HG02870 (cell line): Measurements from ENCODE around the gene DPP6.

Source experiments
- ATAC-seq: cut with Tn5 transposase; IDR thresholded peaks from one replicate; pipeline ENCODE4 v1.9.1; 2021; ENCODE audit warnings: mild to moderate bottlenecking, moderate library complexity; ENCODE audit not compliant: unreplicated experiment

Gene DPP6

DNA sequence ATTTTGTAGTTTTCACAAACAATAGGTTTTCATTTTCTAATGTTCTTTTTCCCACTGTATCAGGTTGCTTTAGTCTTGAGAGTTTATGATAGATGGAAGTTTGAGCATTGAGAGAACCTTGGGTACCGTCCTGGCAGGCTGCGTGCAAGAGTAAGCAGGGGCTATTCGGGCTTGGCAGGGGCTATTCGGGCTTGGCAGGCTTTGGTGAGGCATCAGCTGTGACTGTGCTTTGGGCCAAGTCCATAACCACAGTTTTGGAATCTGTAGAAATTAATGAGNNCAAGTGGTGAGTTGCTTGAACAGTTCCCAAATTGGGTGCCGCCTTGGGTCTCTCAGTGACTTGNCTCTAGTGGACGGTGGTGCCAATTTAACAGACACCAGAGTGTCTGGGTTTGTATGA lies 526.1 kb downstream of the DPP6 start:
- ATAC-seq: no peak

DNA sequence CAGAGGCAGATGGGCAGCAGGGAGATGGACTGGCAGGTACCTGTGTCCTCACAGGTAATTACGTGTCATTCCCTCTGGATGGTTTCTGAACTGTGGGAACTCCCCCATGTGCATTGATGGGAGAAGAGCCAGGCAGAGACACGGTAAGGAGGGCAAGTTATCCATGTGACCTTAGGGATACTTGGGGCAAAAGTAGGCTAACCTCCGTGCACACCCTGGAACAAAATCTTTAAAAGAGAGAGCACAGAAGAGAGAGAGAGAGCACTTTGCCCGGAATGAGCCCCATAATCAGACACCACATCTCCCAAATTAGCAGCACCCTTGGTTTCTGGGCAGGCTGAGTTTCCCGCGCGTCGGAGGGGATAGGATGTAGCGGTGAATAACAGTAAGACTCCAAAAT lies 527.5 kb downstream of the DPP6 start:
- ATAC-seq: no peak

DNA sequence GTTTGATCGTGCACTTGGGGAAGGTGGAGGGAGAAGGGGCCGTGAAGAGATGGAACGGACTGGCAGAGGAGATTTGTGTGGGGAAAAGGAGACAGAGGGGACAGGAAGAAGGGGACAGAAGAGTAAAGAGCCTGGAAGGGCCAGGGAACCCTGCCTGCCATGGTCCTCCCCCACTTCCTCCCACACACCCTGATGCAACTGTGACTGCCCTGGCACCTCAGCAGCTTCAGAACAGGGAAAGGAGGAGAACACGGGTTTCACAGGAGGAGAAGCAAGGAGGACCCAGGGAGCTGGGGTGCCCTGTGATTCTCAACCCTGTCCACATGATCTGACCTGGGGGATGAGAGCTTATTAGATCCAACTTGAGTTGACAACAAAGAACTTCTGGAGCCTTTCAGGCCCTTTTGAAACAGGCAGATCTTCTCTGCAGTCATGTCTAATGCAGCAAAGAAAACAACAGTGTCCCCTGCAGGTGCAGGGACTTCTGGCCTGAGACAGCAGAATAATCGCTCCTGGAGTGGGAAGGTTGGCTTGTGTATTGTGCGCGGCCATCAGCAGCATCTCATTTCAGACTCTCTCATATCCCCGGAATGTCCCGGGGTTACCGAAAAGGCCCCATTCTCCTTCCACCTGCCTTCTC lies 529.2 kb downstream of the DPP6 start:
- ATAC-seq: no peak

DNA sequence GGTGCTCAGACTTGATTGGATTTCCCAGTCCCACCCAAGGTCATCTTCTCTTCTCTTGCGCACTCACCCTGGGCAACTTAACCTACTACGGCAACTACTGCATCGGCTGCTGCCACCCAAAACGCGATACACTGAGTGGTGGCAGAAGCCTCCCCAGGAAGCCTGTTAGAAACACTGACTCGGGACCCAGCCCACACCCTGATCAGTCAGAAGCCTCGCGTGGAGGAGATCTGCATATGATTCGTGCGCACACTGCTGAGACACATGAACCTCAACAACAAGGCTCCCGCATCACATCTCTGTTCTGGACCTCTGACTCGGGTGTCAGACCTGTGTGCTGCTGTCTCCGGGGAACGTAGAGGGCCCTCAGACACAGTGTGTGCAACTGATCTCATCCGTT lies 531.3 kb downstream of the DPP6 start:
- no peak for ATAC-seq

DNA sequence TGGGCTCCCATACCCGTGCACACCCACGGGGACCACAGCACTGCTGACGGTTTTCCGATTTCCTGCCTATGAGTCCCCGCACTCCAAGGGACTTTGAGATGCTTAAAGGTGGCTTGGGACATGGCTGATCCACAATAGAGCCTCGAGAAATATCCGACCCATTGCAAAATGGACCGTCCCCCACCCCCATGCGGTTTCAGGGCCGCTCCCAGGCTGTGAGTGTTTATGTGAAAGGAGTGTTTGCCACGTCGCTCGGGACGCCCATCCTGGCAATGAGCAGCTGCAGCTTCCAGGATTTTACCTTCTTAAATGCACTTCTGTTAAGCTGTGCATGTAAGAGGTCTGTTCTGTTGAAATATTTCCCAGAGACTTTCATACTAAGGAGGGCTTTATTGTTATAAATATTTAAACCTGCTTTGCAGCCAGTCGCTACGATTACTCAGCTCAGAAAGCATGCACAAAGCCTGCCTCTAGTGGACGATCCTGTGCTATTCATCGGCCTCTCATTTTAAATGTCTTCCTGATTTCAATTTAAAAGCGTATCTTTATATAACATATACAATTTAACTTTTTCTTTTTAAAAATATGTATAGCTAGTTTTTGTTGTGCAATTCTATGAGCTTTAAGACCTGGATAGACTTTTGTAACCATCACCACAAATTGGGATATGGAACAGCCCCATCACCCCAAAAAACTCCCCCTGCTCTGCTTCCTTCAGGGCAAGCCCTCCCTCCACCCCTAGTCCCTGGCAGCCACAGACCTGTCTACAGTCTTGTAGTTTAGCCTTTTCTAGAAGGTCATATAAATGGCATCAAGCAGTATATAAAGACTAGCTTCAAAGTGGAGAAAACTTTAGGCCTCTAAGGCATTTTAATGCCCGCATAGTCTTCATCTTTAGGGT lies 532.4 kb downstream of the DPP6 start:
- ATAC-seq: no peak

DNA sequence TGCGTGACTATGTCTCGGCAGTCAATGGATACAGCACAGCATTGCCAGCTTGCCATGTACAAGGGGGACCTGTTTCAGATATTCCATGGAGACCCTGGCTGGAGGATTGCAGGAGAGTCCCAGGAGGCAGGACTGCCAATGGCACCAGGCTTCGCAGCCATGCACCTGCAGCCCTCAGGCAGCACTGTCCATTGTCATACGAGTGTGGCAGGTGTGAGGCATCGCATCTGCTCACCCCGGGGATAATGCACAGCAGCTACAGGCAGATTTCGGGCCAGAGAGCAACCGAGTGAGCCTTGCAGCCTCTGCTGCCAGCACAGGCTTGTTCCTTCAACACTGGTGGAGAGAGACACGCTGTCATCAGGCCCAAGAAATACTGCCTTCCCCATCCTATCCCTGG lies 535.6 kb downstream of the DPP6 start:
- ATAC-seq: no peak

DNA sequence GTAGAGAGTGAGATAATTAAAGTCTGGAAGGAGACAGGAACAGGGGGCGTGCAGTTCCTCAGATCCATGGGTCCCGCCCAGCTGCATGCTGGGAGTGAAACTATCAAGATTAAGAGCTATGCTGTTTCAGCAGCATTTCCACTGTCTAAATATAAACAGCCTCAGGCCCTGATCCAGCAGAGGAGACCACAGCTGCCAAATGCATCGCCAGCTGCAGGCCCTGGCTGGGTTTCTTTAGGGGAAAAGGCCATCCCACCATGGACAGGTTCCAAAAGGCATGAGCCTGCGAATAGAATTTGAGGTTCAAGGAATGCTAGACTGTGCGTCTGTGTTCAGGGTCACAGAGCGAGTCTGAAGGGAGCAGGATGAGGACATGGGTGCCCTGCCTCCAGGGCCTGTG lies 539.3 kb downstream of the DPP6 start:
- ATAC-seq: no peak

DNA sequence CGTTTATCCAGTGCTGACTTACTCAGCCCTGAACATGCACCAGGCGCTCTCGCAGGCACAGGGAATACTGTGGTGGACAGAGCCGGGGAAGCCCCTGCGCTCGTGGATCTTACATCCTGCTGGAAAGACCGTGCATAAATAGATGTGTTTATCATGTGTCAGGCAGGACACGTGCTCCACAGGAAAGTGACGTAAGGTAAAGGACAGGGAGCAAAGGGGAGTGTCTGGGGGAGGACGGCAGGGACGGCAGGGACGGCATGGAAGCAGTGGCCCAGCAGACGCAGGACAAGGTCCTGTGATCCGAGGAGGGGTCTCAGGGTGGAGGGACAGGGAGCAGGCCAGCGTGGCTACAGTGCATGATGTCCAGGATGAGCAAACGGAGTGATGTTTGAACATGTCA lies 540.2 kb downstream of the DPP6 start:
- ATAC-seq: no peak

DNA sequence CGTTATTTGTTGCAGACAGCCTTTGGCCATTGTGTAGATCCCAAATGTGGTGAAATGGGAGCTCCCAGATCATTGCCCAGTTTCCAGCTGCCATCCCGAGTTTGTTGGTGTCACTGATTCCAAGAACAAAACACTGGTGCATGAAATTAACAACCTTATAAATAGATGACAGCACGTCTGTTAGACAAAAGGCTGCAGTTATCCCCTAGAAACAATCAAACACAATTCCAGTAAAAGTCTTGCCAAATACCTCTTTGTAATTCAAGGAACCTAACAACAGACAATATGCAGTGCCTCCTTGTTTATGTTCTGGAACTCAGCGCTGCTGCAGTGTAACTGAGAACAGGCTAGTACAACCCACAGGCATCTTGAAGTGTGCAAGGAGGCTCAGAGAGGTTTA lies 546.2 kb downstream of the DPP6 start:
- no peak for ATAC-seq

DNA sequence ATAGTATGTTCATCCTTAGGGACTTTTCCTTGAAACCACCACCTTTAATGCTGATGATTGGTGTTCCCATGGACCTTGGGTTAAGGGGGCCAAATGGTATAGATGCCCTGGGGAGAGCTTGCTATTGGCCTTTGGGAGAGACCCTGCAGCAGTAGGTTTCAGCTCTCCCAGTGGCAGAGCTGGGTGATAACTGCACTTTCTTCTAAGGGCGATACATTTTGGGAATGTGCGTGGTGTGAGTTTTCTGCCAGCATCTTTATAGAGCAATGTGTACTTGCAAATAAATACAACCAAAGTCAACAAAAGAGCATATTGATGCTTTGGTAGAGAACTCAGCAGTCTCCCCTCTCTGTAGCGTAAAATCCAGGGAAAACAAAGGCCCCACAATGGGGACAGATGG lies 546.7 kb downstream of the DPP6 start:
- ATAC-seq: no peak

DNA sequence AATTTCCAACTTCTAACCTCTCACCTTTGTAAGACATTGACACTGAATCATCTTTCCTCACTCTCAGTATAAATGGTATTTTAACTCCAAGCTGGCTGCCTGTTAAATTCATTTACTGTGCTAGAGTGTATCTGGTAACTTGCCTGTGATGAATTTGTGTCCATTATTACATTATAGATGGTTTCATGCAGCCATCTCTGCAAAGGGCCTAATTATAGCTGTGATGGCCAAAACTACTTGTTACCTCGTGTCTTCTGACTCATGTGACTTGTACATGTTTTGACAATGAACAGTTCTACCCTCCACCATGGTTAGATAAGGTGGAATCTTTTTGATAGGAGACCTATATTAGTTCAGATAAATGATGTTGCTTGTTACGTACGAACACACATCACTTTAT lies 558.7 kb downstream of the DPP6 start:
- ATAC-seq: no peak

DNA sequence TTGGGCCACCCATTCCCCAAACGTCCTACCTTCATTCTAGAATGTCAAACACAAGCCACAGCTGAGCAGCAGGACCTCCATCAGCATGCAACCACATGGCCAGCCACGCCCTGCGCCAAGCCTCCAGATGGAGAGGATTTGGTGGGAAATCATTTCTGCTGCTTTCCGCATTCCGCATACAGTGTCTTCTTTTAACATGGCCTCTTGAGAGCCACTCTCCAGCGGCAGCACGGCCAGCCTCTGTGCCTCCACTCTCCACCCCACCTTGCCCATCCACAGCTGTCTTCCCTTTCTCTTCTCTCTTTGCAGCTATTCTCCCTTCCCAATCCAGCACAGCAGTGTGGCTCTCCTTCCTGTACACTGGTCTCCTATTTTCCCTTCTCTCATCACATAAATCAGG lies 561.6 kb downstream of the DPP6 start:
- ATAC-seq: no peak

DNA sequence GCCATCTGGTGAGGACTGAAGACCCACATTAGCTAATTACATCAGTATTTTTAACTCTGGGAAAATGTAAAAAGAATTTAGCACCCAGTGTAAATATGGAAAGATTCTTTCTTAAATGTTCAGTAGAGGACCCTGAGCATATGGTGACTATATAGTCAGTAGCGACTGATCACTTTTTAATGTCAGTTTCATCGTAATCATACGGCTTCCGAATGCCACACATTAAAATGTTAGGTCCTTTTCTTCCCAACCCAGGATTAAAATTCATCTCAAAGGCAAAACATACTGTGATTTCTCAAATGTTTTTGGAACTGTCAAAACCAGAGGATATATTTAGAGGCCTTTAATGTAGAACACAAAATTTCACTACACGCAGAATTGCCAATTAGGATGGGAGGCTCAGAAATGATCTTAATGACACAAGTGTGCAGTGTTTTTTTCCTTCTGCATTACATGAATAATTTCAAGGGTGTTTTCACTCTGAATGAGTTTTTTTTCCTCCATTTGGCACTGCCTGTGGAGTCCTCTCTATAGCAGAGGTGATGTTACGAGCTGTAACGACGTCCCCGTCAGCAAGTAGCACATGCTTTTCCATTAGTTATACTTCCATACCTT lies 568.0 kb downstream of the DPP6 start:
- no peak for ATAC-seq

DNA sequence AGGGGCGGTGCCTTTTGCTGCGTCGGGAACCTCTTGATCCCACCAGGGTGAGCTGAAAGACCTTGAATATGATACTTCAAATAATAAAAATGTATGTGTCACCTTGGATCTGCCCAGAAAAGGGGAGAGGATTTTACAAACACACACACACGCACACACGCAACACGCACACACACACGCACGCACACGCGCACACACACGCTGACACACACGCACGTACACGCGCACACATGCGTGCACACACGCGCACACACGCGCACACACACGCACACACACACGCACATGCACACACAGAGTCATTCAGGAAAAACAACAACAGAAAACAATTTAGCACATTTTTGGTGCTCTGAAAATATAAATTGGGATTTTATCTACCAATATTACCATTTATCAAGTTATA lies 571.2 kb downstream of the DPP6 start:
- ATAC-seq: no peak

DNA sequence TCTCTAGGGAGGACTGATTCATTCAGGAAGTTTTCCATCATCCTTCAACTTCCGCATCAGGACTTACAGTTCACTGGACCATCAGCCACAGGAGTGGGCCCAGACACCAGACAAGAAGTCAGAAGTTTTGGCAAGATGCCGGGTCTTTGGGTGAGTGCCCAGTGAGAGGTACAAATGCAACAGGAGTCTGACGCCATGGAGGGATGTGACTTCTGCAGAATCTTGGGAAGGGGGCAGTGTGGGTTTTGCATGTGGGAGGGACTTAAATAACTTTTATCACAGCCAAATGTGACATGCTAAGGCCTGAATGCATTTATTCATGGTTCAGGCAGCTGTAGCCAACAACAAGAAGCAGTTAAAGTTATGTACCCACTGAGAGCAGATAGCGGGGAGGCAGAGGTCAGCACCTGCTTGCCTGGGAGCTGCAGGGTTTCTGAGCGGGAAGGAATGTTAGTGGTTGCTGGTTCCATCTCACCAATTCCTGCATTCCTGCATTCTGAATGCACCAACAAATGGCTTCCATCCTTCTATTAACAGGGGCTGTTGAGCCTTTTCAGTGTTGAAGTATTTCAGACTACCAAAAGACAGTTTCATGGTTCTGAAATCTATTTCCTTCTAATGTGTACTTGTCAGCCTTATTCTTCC lies 575.6 kb downstream of the DPP6 start:
- ATAC-seq: no peak

DNA sequence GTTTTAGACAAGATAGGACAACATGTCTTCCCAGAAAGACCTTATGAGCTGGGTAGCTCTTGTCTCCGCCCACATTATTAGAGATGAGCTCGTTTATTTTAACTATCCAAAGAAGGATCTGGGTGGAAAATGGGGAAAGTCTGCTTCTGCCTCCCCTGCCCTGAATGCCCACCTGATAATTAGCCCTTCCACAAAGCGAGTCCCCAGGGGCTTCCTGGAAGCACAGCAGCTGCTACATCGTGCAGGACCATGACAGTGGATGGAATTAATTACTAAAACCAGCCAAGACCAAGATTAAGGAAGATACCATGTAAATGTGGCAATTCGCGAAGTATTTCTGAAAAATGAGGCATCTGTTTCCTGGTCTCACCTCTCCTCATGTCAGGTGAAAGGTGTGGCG lies 576.4 kb downstream of the DPP6 start:
- no peak for ATAC-seq

DNA sequence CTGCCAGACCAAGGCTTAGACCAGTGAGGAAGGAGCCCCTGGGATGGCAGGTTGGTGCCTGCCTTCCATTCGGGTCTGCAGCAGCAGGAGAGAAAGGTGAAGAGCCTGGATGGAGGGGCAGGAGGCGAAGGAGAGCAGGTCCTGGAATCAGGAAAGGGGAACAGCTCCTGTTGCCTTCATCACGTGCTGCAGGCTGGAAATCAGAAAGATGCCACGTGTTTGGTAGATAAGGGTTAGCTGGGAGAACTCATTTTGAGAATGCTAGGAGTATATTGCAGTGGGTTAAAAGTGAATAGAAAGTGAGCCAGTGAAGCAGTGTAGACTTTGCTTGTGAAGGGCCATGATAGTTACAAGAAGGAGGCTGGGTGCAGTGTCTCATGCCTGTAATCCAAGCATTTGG lies 579.0 kb downstream of the DPP6 start:
- ATAC-seq: no peak

DNA sequence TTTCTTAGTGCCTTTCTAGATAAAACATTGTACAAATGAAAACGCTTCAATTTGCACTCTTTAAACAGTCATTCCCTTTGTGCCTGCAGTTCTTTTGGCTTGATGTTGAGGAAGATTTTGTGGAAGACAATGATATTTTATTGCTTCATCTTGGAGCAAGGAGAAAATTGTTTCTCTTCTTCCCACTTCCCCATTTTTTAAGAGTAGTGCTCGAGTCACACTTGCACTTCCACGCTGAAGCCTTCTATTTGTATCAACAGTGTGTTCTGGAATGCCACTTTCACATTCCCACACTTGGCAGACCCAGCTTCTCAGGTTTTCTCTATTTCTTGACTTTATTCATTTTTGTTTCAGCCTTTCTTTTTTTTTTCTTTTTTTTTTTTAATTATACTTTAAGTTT lies 581.4 kb downstream of the DPP6 start:
- ATAC-seq: no peak

DNA sequence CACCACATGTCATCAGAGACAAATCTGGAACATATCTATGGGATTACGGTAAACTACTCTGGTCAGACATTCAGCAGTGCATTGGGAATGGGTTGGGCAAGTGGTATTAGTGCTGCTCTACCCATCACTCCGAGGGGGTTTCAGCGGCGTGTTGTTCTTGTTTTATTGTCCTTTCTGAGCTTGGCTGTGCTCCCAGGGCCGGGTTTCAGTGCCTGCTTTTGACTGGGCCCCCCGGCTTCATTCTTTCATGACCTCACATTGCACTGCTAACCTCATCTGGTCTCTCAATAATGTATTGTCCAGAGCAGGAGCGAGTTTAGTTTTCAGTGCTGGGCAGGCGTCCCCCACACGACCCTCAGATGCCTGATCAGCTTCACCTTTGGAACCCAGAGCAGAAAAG lies 586.1 kb downstream of the DPP6 start:
- no peak for ATAC-seq

DNA sequence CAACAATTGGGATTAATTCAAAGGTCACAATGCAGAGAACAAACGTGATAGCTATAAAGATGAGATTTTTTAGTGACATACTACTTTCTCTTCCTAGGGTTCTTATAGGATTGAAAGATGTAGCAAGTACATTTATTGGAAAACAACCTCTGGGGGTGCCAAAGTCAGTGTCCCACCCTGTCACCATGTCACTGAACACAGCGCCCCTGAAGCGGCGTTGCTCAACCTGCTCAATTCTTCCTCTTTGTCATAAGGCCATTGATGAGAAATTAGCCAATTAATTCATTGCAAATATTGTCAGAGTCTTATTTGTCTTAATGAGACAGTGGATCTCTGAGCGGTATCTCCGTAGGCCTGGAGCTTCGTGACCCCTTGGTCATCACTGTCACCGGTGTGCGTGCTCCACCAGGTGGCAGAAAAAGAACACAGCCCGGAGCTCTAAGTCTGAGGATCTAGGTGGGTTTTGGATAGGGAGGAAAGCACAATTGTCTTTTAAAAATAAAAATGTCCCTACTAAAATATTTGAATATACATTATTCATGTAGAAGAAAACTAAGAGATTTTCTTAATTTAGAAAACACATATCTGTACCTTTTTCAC lies 588.2 kb downstream of the DPP6 start:
- ATAC-seq: no peak

DNA sequence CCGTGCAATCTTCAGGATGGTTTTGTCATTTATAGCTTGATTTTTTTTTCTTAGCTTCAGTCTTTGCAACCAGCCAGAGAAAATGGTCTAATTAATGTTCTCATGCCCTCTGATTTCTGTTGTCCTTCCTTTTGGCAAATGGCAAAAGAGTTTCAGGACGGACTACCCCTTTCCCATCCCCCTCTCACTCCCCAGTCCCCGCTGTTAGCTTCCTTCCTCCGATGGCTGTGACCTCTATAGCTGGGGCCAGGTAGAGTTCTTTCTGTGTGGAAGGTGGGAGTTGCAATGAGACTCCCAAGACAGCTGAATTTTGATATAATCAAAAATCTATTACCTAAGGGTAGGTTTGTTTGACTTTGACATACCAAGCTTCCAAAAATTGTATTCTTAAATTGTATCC lies 588.7 kb downstream of the DPP6 start:
- no peak for ATAC-seq
